ENCODE data around the gene GPR37L1. TPM values are rescaled to one million over a fixed set of nuclear protein-coding genes. Genes with fewer than 3 reads are reported as not detected.

The GPR37L1 gene
- polyA plus RNA-seq, 1 experiment, result not detected

DNA sequence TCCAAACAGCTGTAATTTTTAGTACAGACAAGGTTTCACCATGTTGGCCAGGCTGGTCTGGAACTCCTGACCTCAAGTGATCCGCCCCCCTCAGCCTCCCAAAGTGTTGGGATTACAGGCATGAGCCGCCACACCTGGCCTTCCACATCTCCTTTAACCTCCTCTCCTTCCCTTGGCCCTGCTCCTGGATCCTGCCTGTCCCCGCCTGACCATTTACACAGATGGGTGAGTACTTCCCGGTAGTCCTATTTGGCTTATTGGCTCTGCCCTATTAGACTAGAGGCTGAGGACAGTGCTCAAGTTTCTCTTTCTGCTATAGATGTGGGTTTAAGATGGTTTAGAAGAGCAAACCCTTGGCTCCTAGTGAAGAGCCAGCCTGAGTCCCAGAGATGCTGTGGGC is 30.6 kb downstream of the GPR37L1 start:
- Histone ChIP-seq H3K27me3 (ENCODE audit: control insufficient read depth, insufficient read depth, low read length) (peaks cover 9% of the 10 kb centered on the region), H3K4me3 (ENCODE audit: low read depth, low read length) (no peak overlapping the region), H3K9me3 (ENCODE audit: control insufficient read depth, insufficient read depth, low read length) (no peaks in the 10 kb centered on the region), H3K27ac (ENCODE audit: low read depth, low read length) (no peak overlapping the region)
- POLR2A ChIA-PET, result no interaction called here
- no peak for DNase-seq (ENCODE audit: low read depth, low spot score)
- CTCF ChIA-PET, result interaction anchor here (2.1 kb wide), 1 partner anchor 8 kb away, joined by 9 read pairs; the partner anchor contains the start of gene ARL8A
- TF ChIP-seq, protein P1, sequence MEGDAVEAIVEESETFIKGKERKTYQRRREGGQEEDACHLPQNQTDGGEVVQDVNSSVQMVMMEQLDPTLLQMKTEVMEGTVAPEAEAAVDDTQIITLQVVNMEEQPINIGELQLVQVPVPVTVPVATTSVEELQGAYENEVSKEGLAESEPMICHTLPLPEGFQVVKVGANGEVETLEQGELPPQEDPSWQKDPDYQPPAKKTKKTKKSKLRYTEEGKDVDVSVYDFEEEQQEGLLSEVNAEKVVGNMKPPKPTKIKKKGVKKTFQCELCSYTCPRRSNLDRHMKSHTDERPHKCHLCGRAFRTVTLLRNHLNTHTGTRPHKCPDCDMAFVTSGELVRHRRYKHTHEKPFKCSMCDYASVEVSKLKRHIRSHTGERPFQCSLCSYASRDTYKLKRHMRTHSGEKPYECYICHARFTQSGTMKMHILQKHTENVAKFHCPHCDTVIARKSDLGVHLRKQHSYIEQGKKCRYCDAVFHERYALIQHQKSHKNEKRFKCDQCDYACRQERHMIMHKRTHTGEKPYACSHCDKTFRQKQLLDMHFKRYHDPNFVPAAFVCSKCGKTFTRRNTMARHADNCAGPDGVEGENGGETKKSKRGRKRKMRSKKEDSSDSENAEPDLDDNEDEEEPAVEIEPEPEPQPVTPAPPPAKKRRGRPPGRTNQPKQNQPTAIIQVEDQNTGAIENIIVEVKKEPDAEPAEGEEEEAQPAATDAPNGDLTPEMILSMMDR (IDR thresholded peaks at IDR 0.05; ENCODE audit: low read depth, low read length), result no peak

GRCh38 chr1:202154148-202154765 is 31.5 kb downstream of the GPR37L1 start:
- H3K27ac ChIP-seq (ENCODE audit: low read depth, low read length), result no peak overlapping the region
- TF ChIP-seq, protein P1 (IDR thresholded peaks at IDR 0.05; ENCODE audit: low read depth, low read length), result no peak
- H3K4me3 ChIP-seq (ENCODE audit: low read depth, low read length), result no peak overlapping the region
- H3K9me3 ChIP-seq (ENCODE audit: control insufficient read depth, insufficient read depth, low read length), result no peaks in the 10 kb centered on the region
- no peak for DNase-seq (ENCODE audit: low read depth, low spot score)
- H3K27me3 ChIP-seq (ENCODE audit: control insufficient read depth, insufficient read depth, low read length), result peaks cover 11% of the 10 kb centered on the region
- ChIA-PET POLR2A (no interaction called here), CTCF (interaction anchor here (0.6 to 2.1 kb wide), 8 partner anchors 9 to 163 kb away, joined by 3 to 11 read pairs (median 4); partner anchors contain the start of gene ARL8A)

GRCh38 chr1:202154766-202155477 is 32.2 kb downstream of the GPR37L1 start:
- Histone ChIP-seq H3K27ac (ENCODE audit: low read depth, low read length) (no peak overlapping the region), H3K4me3 (ENCODE audit: low read depth, low read length) (no peak overlapping the region), H3K27me3 (ENCODE audit: control insufficient read depth, insufficient read depth, low read length) (peaks cover 11% of the 10 kb centered on the region), H3K9me3 (ENCODE audit: control insufficient read depth, insufficient read depth, low read length) (no peaks in the 10 kb centered on the region)
- ChIA-PET CTCF (interaction anchor here (0.6 to 2.1 kb wide), 7 partner anchors 9 to 162 kb away, joined by 3 to 11 read pairs (median 4); partner anchors contain the start of gene ARL8A), POLR2A (no interaction called here)
- TF ChIP-seq, protein P1 (IDR thresholded peaks at IDR 0.05; ENCODE audit: low read depth, low read length), result peak; percentile 59
- DNase-seq (ENCODE audit: low read depth, low spot score), result peak; percentile 32

GRCh38 chr1:202155478-202156021 is 32.8 kb downstream of the GPR37L1 start:
- no peak overlapping the region for H3K4me3 ChIP-seq (ENCODE audit: low read depth, low read length)
- H3K27me3 ChIP-seq (ENCODE audit: control insufficient read depth, insufficient read depth, low read length), result peaks cover 14% of the 10 kb centered on the region
- no peak overlapping the region for H3K27ac ChIP-seq (ENCODE audit: low read depth, low read length)
- ChIA-PET CTCF (interaction anchor here (0.9 to 2.1 kb wide), 6 partner anchors 8 to 160 kb away, joined by 3 to 11 read pairs (median 4); partner anchors contain the start of genes ARL8A and LGR6), POLR2A (no interaction called here)
- TF ChIP-seq, protein P1 (IDR thresholded peaks at IDR 0.05; ENCODE audit: low read depth, low read length), result no peak
- no peak for DNase-seq (ENCODE audit: low read depth, low spot score)
- no peaks in the 10 kb centered on the region for H3K9me3 ChIP-seq (ENCODE audit: control insufficient read depth, insufficient read depth, low read length)

Data from AG04450 (cell line).